ENCODE data around the gene SLC31A1. TPM values are rescaled to one million over a fixed set of nuclear protein-coding genes. Genes with fewer than 3 reads are reported as not detected.

Gene SLC31A1
- total RNA-seq, 1 experiment from 2014 or later, result 34.4 TPM

GRCh38 chr9:113301548-113301947, 80.2 kb downstream of the SLC31A1 start:
- Histone ChIP-seq H3K23me2 (ENCODE audit: insufficient read length, low read depth, low read length, poor library complexity, severe bottlenecking) (no peaks in the 10 kb centered on the region), H3K9me3 (ENCODE audit: control insufficient read depth, low read depth, low read length) (no peaks in the 10 kb centered on the region), H3K4me1 (ENCODE audit: insufficient read depth, low read length) (no peaks in the 10 kb centered on the region), H4K5ac (ENCODE audit: insufficient read length, low read depth, low read length) (no peak overlapping the region), H3K27ac (ENCODE audit: insufficient read length, low read depth, low read length) (no peak overlapping the region), H4K8ac (replicated peaks; ENCODE audit: insufficient read length, low read depth, low read length) (no peak overlapping the region), H3K56ac (ENCODE audit: insufficient read length, low read depth, low read length) (no peak overlapping the region), H3K79me1 (ENCODE audit: insufficient read depth, low read depth, low read length, poor library complexity, severe bottlenecking) (no peaks in the 10 kb centered on the region), H2AK5ac (ENCODE audit: insufficient read length, low read length) (no peak overlapping the region), H3K4ac (ENCODE audit: low read depth, low read length) (no peak overlapping the region), H2BK20ac (ENCODE audit: low read depth, low read length, poor library complexity, severe bottlenecking) (no peak overlapping the region), H3K18ac (ENCODE audit: insufficient read length, low read depth, low read length) (no peak overlapping the region), H2BK5ac (ENCODE audit: insufficient read length, low read length) (no peak overlapping the region), H2BK120ac (ENCODE audit: low read depth, low read length, poor library complexity, severe bottlenecking) (no peak overlapping the region), H3T11ph (ENCODE audit: low read length) (no peak overlapping the region), H3K9ac (ENCODE audit: extremely low read depth, insufficient read length, low read length) (no peak overlapping the region), H3K27me3 (ENCODE audit: insufficient read depth, low read length) (no peaks in the 10 kb centered on the region), H2BK15ac (ENCODE audit: low read depth, low read length) (no peak overlapping the region), H2AFZ (ENCODE audit: low read length) (no peak overlapping the region), H4K20me1 (ENCODE audit: control insufficient read depth, insufficient read depth, insufficient read length) (no peaks in the 10 kb centered on the region), H4K91ac (ENCODE audit: insufficient read length, low read depth, low read length) (no peak overlapping the region), H2BK12ac (ENCODE audit: insufficient read length, low read depth, low read length) (no peak overlapping the region), H3K14ac (ENCODE audit: insufficient read depth, low read length) (no peak overlapping the region), H3K23ac (ENCODE audit: insufficient read length, low read depth, low read length) (no peak overlapping the region), H3K4me2 (ENCODE audit: insufficient read depth, insufficient read length, low read length) (no peak overlapping the region), H3K79me2 (ENCODE audit: insufficient read depth, low read length) (no peaks in the 10 kb centered on the region)
- no peak for DNase-seq
- Mint-ChIP-seq H3K36me3 (ENCODE audit: insufficient read depth in 1 of 3, low read depth in 3 of 3) (no peaks in the 10 kb centered on the region), H3K4me1 (peaks cover 13 to 16% of the 10 kb centered on the region in 2 experiments), H3K4me3 (no peak overlapping the region), H3K27ac (no peak overlapping the region), H3K27me3 (ENCODE audit: low read depth) (no peaks in the 10 kb centered on the region; the same call in none of the 2 replicates), H3K9me3 (no peaks in the 10 kb centered on the region)
- no CpG with 5 or more reads among the region's 8 CpGs for WGBS (ENCODE audit: extremely low coverage, insufficient read length, low lambda C conversion rate)
- TF ChIP-seq CTCF (conservative IDR thresholded peaks at IDR 0.05), result no peak

All from H9 (cell line).